Adrenal gland (tissue), 5 donors: Measurements from ENCODE around the gene RPP14.

Source experiments
- CTCF ChIP-seq, 6 experiments: fragments of 450-650 bp in 4 of 6; fragments of 200-600 bp in 2 of 6; sonication (generic) in 1 of 6; IDR thresholded peaks; 1 replicate in 5 of 6; 2 replicates in 1 of 6; pipeline versions ENCODE4 v1.5.1 to v1.8.0; 2016 to 2021; ENCODE audit warnings: antibody characterized with exemption in 6 of 6, mild to moderate bottlenecking in 2 of 6, moderate library complexity in 1 of 6
- POLR2A ChIP-seq, 2 donors: fragments of 450-650 bp; IDR thresholded peaks; one replicate each; pipeline ENCODE4 v1.6.1; 2017; ENCODE audit warnings: antibody characterized with exemption in 2 of 2, mild to moderate bottlenecking in 2 of 2, moderate library complexity in 1 of 2
- donor health status: DM: no; HTN: no; CAD: no.

GRCh38 chr3:58359621-58360020, 53.6 kb downstream of the RPP14 start:
- no peak for TF ChIP-seq CTCF (IDR thresholded peaks at IDR 0.05)
- TF ChIP-seq POLR2A (IDR thresholded peaks at IDR 0.05): no peak
